Measurements from ENCODE around the gene DCK.
"Not testable (repeated sequence)": the region's sequence is repeated elsewhere in the genome, so short reads cannot be mapped to it uniquely, and the experiment has no call there.

Gene DCK

GRCh38 chr4:71001363-71001762 lies 7.9 kb downstream of the DCK start:
- DNase-seq (ENCODE audit: low read depth) = not testable (repeated sequence)

- no peak for DNase-seq (ENCODE audit: low read depth)
Observed at GRCh38 chr4:71004281-71004851, 10.9 kb downstream of the DCK start.

- not testable (repeated sequence) for DNase-seq (ENCODE audit: low read depth)
Observed at GRCh38 chr4:71005025-71005424, 11.6 kb downstream of the DCK start.

- no peak for DNase-seq (ENCODE audit: low read depth)
Observed at GRCh38 chr4:71006203-71006907, 12.9 kb downstream of the DCK start.

- no peak for DNase-seq (ENCODE audit: low read depth)
Observed at GRCh38 chr4:71008196-71008595, 14.7 kb downstream of the DCK start.

- no peak for DNase-seq (ENCODE audit: low read depth)
Observed at GRCh38 chr4:71009086-71009485, 15.6 kb downstream of the DCK start.

DNA sequence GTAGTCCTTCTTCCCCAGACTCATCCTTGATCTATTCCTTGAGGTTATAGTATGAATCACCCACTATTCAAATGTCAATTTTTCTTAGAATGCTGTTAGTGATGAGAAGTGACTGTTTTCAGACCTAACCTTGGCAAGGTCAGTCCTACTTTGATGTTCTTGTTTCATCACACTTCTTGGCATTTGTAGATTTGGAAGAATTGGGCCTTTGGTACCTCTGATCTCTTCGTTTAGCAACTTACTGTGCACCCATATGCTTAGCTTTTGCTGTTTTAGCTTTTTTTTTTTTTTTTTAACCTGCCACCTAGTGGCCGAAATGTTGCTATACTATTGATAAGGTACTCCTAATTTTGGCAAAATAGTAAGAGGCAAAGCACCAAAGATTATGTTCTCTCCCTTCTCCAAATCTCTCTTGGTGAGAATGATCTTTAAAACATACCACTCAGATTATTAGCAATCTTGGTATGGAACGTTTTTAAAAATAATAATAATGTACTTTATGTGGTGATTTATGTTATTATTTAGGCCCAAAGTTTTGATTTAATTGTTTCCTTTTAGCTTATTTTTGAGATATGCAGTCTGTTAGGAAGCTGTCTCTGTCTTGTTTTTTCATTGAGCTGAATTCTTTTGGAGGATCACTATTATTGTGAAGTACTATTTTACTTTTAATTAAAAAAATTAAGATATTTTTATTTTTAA lies 16.6 kb downstream of the DCK start:
- DNase-seq (ENCODE audit: low read depth) = peak; percentile 48

DNA sequence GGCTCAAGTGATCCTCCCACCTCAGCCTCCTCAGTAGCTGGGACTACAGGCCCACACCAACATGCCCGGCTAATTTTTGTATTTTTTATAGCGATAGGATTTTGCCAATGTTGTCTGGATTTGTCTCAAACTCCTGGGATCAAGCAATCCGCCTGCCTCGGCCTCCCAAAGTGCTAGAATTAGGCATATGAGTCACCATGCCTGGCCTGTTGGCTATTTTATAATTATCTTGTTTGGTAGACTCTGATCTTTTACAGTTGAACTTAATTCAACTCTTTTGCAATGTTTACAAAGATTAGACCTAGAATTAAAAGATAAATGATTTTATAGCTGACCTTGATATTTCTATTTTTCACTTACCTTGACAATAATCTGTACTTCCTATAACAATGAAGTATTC lies 18.0 kb downstream of the DCK start:
- no peak for DNase-seq (ENCODE audit: low read depth)

- DNase-seq (ENCODE audit: low read depth) = not testable (repeated sequence)
Observed at GRCh38 chr4:71017391-71017790, 23.9 kb downstream of the DCK start.

DNA sequence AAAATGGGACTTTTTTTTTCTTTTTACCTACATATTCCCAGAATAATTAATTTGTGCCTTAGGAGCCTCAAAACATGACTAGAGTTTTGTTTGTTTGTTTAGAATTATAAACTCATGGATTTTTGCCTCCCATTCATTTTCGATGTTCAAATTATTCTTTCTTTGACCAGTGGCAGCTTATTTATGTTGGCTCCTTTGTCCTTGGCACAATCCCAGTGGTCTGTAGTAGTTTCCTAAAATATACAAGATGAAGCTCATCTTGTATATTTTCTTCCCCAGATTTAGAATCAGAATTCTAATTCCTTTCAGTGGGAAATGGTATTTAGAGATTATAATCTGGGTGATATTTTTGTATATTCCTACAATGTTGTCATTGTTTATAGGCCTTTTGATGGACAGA lies 27.2 kb downstream of the DCK start:
- no peak for DNase-seq (ENCODE audit: low read depth)

- DNase-seq (ENCODE audit: low read depth) = no peak
Observed at GRCh38 chr4:71025654-71026053, 32.2 kb downstream of the DCK start.

DNA sequence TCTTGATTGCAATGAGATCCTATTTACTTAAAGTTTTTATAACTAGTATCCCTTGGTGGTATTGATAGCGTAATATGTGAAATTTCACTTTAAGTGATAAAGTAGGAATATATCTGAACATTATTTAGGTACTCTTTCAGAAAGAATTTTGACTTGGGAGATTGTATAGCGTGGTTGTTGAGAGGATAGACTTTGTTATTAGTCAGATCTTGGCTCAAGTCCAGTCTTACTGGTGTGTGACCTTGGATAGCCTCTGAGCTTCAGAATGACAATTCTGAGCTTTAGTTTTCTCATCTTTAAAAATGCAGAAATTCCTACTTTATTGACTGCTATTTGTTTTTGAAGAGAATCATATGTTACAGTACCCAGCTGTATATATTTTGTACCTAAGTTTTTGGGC lies 32.6 kb downstream of the DCK start:
- DNase-seq (ENCODE audit: low read depth) = peak; percentile 71

GRCh38 chr4:71027611-71028010 lies 34.2 kb downstream of the DCK start:
- DNase-seq (ENCODE audit: low read depth) = no peak

- DNase-seq (ENCODE audit: low read depth) = no peak
Observed at GRCh38 chr4:71029504-71029903, 36.1 kb downstream of the DCK start.

- DNase-seq (ENCODE audit: low read depth) = peak; percentile 47
Observed at GRCh38 chr4:71032106-71032505, 38.7 kb downstream of the DCK start.

- no peak for DNase-seq (ENCODE audit: low read depth)
Observed at GRCh38 chr4:71045256-71045655, 51.8 kb downstream of the DCK start.

- DNase-seq (ENCODE audit: low read depth) = no peak
Observed at GRCh38 chr4:71049395-71049794, 55.9 kb downstream of the DCK start.

DNA sequence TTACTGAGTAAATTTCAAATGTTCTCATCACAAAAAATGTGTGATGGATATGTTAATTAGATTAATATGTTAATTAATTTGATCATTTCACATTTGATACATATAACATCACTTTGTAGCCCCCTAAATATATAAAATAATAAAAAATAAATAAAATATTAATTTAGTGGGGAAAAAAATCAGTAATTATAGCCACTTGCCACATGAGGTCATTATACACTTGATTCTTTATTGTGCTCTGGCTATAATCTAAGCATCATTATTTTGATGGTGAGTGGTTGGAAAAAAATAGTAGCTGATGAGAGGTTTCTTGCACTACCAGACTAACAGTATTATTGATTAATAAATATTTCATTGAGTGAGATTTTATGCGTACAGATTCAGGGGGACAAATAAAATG lies 57.4 kb downstream of the DCK start:
- no peak for DNase-seq (ENCODE audit: low read depth)

- no peak for DNase-seq (ENCODE audit: low read depth)
Observed at GRCh38 chr4:71052034-71052433, 58.6 kb downstream of the DCK start.

DNA sequence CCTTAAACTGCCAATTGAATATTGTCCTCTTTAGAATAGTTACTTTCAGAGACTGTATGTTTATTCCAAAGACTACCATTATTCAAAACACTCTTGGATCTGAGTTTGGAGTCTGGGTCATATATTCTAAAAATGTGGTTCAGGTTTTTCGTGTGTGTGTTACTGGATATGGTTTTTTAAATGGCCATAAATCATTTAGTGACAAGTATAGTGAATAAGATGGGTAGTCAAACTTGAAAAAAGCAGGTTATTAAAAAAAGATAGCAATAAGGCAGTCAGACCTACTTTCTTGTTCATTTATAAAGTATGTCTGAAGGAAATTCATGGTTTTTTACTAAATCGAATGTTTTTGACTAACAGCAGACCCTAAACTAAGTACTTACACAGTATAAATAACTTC lies 59.3 kb downstream of the DCK start:
- DNase-seq (ENCODE audit: low read depth) = no peak

GRCh38 chr4:71053613-71054012 lies 60.2 kb downstream of the DCK start:
- DNase-seq (ENCODE audit: low read depth) = not testable (repeated sequence)

GRCh38 chr4:71059573-71059972 lies 66.1 kb downstream of the DCK start:
- not testable (repeated sequence) for DNase-seq (ENCODE audit: low read depth)

GRCh38 chr4:71062436-71062835 lies 69.0 kb downstream of the DCK start:
- no peak for DNase-seq (ENCODE audit: low read depth)

Measured in HS-5 (cell line).